HepG2 (cell line): ENCODE data around the gene NACC2. TPM values are rescaled to one million over a fixed set of nuclear protein-coding genes. Genes with fewer than 3 reads are reported as not detected.

ENCODE experiments used
- ATAC-seq: fragments of 200-7000 bp; cut with Tn5 transposase; 3 replicates; pipeline ENCODE4 v1.9.1; 2020; ENCODE audit warnings: mild to moderate bottlenecking, moderate library complexity
- BruUV-seq: library from RNA; stranded (reverse); fragments of 400-500 nt; replicated peaks from 2 replicates; lab custom pipeline; 2021; lab: Mats Ljungman, UMichigan
- CTCF ChIA-PET: fragments of 300-600 bp; formaldehyde crosslinking; extraction: SDS; loops from one replicate; lab custom pipeline; 2021; ENCODE audit warnings: low total read pairs, inconsistent platforms, low intra/inter-chr PET ratio; lab: Yijun Ruan, JAX
- POLR2A ChIA-PET: fragments of 350-600 bp; sonication (Branson Sonifier 250); formaldehyde crosslinking; loops from one replicate; lab custom pipeline; 2020; ENCODE audit warnings: antibody characterized with exemption, inconsistent platforms; lab: Yijun Ruan, JAX
- DNase-seq: peaks from one replicate; pipeline ENCODE4 v3.0.0-alpha.2; 2015; ENCODE audit warnings: low spot score
- FAIRE-seq: peaks from 3 replicates; lab custom pipeline; 2011; peaks lifted over from hg19 to GRCh38; lab: Jason Lieb, UNC
- H2AFZ ChIP-seq: one replicate; pipeline ENCODE4 v1.6.1; 2011; ENCODE audit warnings: low read length, inconsistent platforms
- H3K27ac ChIP-seq: fragments of 300-600 bp; 3 replicates; pipeline ENCODE4 v1.8.0; 2011; ENCODE audit warnings: mixed run types, mild to moderate bottlenecking, mixed read lengths, low read length, inconsistent platforms; ENCODE audit not compliant: insufficient read depth; ENCODE audit errors: extremely low read length
- H3K27me3 ChIP-seq, 2 experiments: fragments of 200-600 bp in 1 of 2; 2 replicates in 1 of 2; 3 replicates in 1 of 2; pipeline versions ENCODE4 v1.6.0 to v1.8.0; 2011; ENCODE audit warnings: low read length in 2 of 2, mild to moderate bottlenecking in 2 of 2, moderate library complexity in 2 of 2, inconsistent platforms in 1 of 2; ENCODE audit not compliant: insufficient read depth in 2 of 2, control insufficient read depth in 1 of 2
- H3K36me3 ChIP-seq, 2 experiments: fragments of 200-600 bp in 1 of 2; replicated peaks in 1 of 2; 2 replicates in 1 of 2; 3 replicates in 1 of 2; pipeline versions ENCODE4 v1.5.1 to v1.8.0; 2011; ENCODE audit warnings: low read length in 2 of 2, inconsistent platforms in 1 of 2; ENCODE audit not compliant: insufficient read depth in 2 of 2, control insufficient read depth in 1 of 2
- H3K4me1 ChIP-seq: 2 replicates; pipeline ENCODE4 v1.5.1; 2012; ENCODE audit warnings: low read length, inconsistent platforms; ENCODE audit not compliant: insufficient read depth
- H3K4me2 ChIP-seq: 2 replicates; pipeline ENCODE4 v1.6.0; 2011; ENCODE audit warnings: low read depth, low read length, inconsistent platforms
- H3K4me3 ChIP-seq, 3 experiments: fragments of 200-600 bp in 1 of 3; sonication (generic), shearing (Covaris generic) in 1 of 3; replicated peaks in 1 of 3; 2 replicates each; pipeline ENCODE4 v1.5.1; 2011 to 2016; ENCODE audit warnings: low read length in 3 of 3, inconsistent platforms in 2 of 3, low read depth in 2 of 3, mild to moderate bottlenecking in 2 of 3, control low read depth in 1 of 3, mixed read lengths in 1 of 3; ENCODE audit not compliant: insufficient read depth in 1 of 3
- H3K79me2 ChIP-seq: one replicate; pipeline ENCODE4 v1.6.1; 2011; ENCODE audit warnings: low read length, inconsistent platforms; ENCODE audit not compliant: insufficient read depth
- H3K9ac ChIP-seq: 2 replicates; pipeline ENCODE4 v1.6.0; 2011; ENCODE audit warnings: mild to moderate bottlenecking, low read depth, low read length, inconsistent platforms; ENCODE audit not compliant: insufficient read depth
- H3K9me3 ChIP-seq: 2 replicates; pipeline ENCODE4 v1.5.1; 2012; ENCODE audit warnings: mild to moderate bottlenecking, low read length
- H4K20me1 ChIP-seq: 2 replicates; pipeline ENCODE4 v1.6.0; 2011; ENCODE audit warnings: inconsistent platforms, mild to moderate bottlenecking, low read length, moderate library complexity; ENCODE audit not compliant: insufficient read depth
- PRDM15 ChIP-seq: sonication (generic); formaldehyde crosslinking; IDR thresholded peaks from 2 replicates; pipeline ENCODE4 v1.4.0; 2020; ENCODE audit warnings: missing genetic modification reagents
- REL ChIP-seq: sonication (generic); formaldehyde crosslinking; conservative IDR thresholded peaks from 2 replicates; pipeline ENCODE4 v1.8.0; 2022; ENCODE audit warnings: mild to moderate bottlenecking, missing genetic modification reagents, moderate library complexity
- STAG1 ChIP-seq: sonication (generic); formaldehyde crosslinking; IDR thresholded peaks from 2 replicates; pipeline ENCODE4 v1.4.0; 2020; ENCODE audit warnings: missing genetic modification reagents
- ZBTB49 ChIP-seq: sonication (generic); formaldehyde crosslinking; IDR thresholded peaks from 2 replicates; pipeline ENCODE4 v1.4.0; 2020; ENCODE audit warnings: missing genetic modification reagents, borderline replicate concordance
- ZNF687 ChIP-seq: sonication (generic); formaldehyde crosslinking; IDR thresholded peaks from 2 replicates; pipeline ENCODE4 v1.5.1; 2020; ENCODE audit warnings: mild to moderate bottlenecking, missing genetic modification reagents, moderate library complexity
- ZNF790 ChIP-seq: sonication (generic); formaldehyde crosslinking; IDR thresholded peaks from 2 replicates; pipeline ENCODE4 v1.8.0; 2022; ENCODE audit warnings: missing genetic modification reagents, mild to moderate bottlenecking, borderline replicate concordance
- WGBS: methylation state at CpG from one replicate; pipeline ENCODE4 v1.1.6; 2017; ENCODE audit warnings: low lambda C conversion rate; 5-methylcytosine and 5-hydroxymethylcytosine counted together
- in situ Hi-C: cut with HindIII; loops from 2 replicates; pipeline ENCODE4 v1.10.0; 2017; ENCODE audit warnings: low pct_unique_long_range_greater_than_20kb; ENCODE audit not compliant: extremely low pct_ligation_motif_present
- intact Hi-C: fragments of 100-400 bp; cut with micrococcal nuclease; formaldehyde crosslinking; loops from one replicate; pipeline ENCODE4 v1.10.0; 2022; ENCODE audit not compliant: unreplicated experiment
- polyA plus RNA-seq, 8 experiments: library from polyadenylated mRNA; depleted of rRNA in 3 of 8; stranded (reverse) in 7 of 8; unstranded in 1 of 8; fragments of >200 nt; fragmentation: Illumina TruSeq in 4 of 8; extraction: Trizol in 4 of 8; gene quantifications; 2 replicates each; pipeline versions ENCODE4 v1.2.1 to v1.2.3, GENCODE V29; 2011 to 2016; ENCODE audit warnings: low read depth in 4 of 8, missing spikeins in 1 of 8, mixed read lengths in 1 of 8; ENCODE audit not compliant: insufficient read depth in 1 of 8
- total RNA-seq, 5 experiments: library from RNA; depleted of rRNA; stranded (reverse); fragments of >200 nt; fragmentation: Illumina TruSeq; extraction: Trizol; gene quantifications; 2 replicates each; pipeline ENCODE4 v1.2.3, GENCODE V29; 2016; ENCODE audit warnings: low read depth in 1 of 5

The NACC2 gene
- total and polyA plus RNA-seq, 2 of the 13 experiments (the other 11 are each of a cell fraction or from before 2014, with no cell fraction given): 5.9 to 12.3 TPM

GRCh38 chr9:136044971-136045594, 50.0 kb downstream of the NACC2 start:
- no TSS peak for BruUV-seq
- no peak overlapping the region for H3K4me2 ChIP-seq
- H3K9me3 ChIP-seq: no peaks in the 10 kb centered on the region
- ATAC-seq (no peak), DNase-seq (no peak), FAIRE-seq (no peak)
- no CpG with 5 or more reads among the region's 16 CpGs for WGBS
- intact Hi-C loops (no loop called here), in situ Hi-C loops (no loop called here)
- peaks cover 7% of the 10 kb centered on the region for H3K79me2 ChIP-seq
- POLR2A ChIA-PET: no interaction called here
- H3K4me3 ChIP-seq: no peak overlapping the region
- no peak for TF ChIP-seq REL (CRISPR knock-in tag)
- no peak for TF ChIP-seq ZNF790 (CRISPR knock-in tag)
- TF ChIP-seq STAG1 (CRISPR knock-in tag): no peak
- no peak for TF ChIP-seq ZBTB49 (CRISPR knock-in tag)
- TF ChIP-seq ZNF687 (CRISPR knock-in tag): peak; percentile 12; the same call in 1 of the 2 replicates
- no peak for TF ChIP-seq PRDM15 (CRISPR knock-in tag)
- CTCF ChIA-PET: no interaction called here
- peaks cover 15 to 46% of the 10 kb centered on the region in 2 experiments; a peak in 4 of 5 replicates for H3K36me3 ChIP-seq
- no peak overlapping the region for H3K9ac ChIP-seq
- no peaks in the 10 kb centered on the region for H3K27me3 ChIP-seq
- H3K27ac ChIP-seq: no peak overlapping the region
- H3K4me1 ChIP-seq: no peaks in the 10 kb centered on the region
- H4K20me1 ChIP-seq: 0 out of 2 replicates have a peak, but pooled peaks cover 4% of the 10 kb centered on the region
- H2AFZ ChIP-seq: no peak overlapping the region
